HepG2 (cell line): ENCODE results near the gene TRABD. TPM values are rescaled to one million over a fixed set of nuclear protein-coding genes. Genes with fewer than 3 reads are reported as not detected.

ENCODE experiments used
- ATAC-seq: fragments of 200-7000 bp; cut with Tn5 transposase; 3 replicates; pipeline ENCODE4 v1.9.1; 2020; ENCODE audit warnings: mild to moderate bottlenecking, moderate library complexity
- BruUV-seq: library from RNA; stranded (reverse); fragments of 400-500 nt; replicated peaks from 2 replicates; lab custom pipeline; 2021; lab: Mats Ljungman, UMichigan
- CTCF ChIA-PET: fragments of 300-600 bp; formaldehyde crosslinking; extraction: SDS; loops from one replicate; lab custom pipeline; 2021; ENCODE audit warnings: low total read pairs, inconsistent platforms, low intra/inter-chr PET ratio; lab: Yijun Ruan, JAX
- POLR2A ChIA-PET: fragments of 350-600 bp; sonication (Branson Sonifier 250); formaldehyde crosslinking; loops from one replicate; lab custom pipeline; 2020; ENCODE audit warnings: antibody characterized with exemption, inconsistent platforms; lab: Yijun Ruan, JAX
- DNase-seq: peaks from one replicate; pipeline ENCODE4 v3.0.0-alpha.2; 2015; ENCODE audit warnings: low spot score
- FAIRE-seq: peaks from 3 replicates; lab custom pipeline; 2011; peaks lifted over from hg19 to GRCh38; lab: Jason Lieb, UNC
- H2AFZ ChIP-seq: one replicate; pipeline ENCODE4 v1.6.1; 2011; ENCODE audit warnings: low read length, inconsistent platforms
- H3K27ac ChIP-seq: fragments of 300-600 bp; 3 replicates; pipeline ENCODE4 v1.8.0; 2011; ENCODE audit warnings: mixed run types, mild to moderate bottlenecking, mixed read lengths, low read length, inconsistent platforms; ENCODE audit not compliant: insufficient read depth; ENCODE audit errors: extremely low read length
- H3K27me3 ChIP-seq, 2 experiments: fragments of 200-600 bp in 1 of 2; 2 replicates in 1 of 2; 3 replicates in 1 of 2; pipeline versions ENCODE4 v1.6.0 to v1.8.0; 2011; ENCODE audit warnings: low read length in 2 of 2, mild to moderate bottlenecking in 2 of 2, moderate library complexity in 2 of 2, inconsistent platforms in 1 of 2; ENCODE audit not compliant: insufficient read depth in 2 of 2, control insufficient read depth in 1 of 2
- H3K36me3 ChIP-seq, 2 experiments: fragments of 200-600 bp in 1 of 2; replicated peaks in 1 of 2; 2 replicates in 1 of 2; 3 replicates in 1 of 2; pipeline versions ENCODE4 v1.5.1 to v1.8.0; 2011; ENCODE audit warnings: low read length in 2 of 2, inconsistent platforms in 1 of 2; ENCODE audit not compliant: insufficient read depth in 2 of 2, control insufficient read depth in 1 of 2
- H3K4me1 ChIP-seq: 2 replicates; pipeline ENCODE4 v1.5.1; 2012; ENCODE audit warnings: low read length, inconsistent platforms; ENCODE audit not compliant: insufficient read depth
- H3K4me2 ChIP-seq: 2 replicates; pipeline ENCODE4 v1.6.0; 2011; ENCODE audit warnings: low read depth, low read length, inconsistent platforms
- H3K4me3 ChIP-seq, 3 experiments: fragments of 200-600 bp in 1 of 3; sonication (generic), shearing (Covaris generic) in 1 of 3; replicated peaks in 1 of 3; 2 replicates each; pipeline ENCODE4 v1.5.1; 2011 to 2016; ENCODE audit warnings: low read length in 3 of 3, inconsistent platforms in 2 of 3, low read depth in 2 of 3, mild to moderate bottlenecking in 2 of 3, control low read depth in 1 of 3, mixed read lengths in 1 of 3; ENCODE audit not compliant: insufficient read depth in 1 of 3
- H3K79me2 ChIP-seq: one replicate; pipeline ENCODE4 v1.6.1; 2011; ENCODE audit warnings: low read length, inconsistent platforms; ENCODE audit not compliant: insufficient read depth
- H3K9ac ChIP-seq: 2 replicates; pipeline ENCODE4 v1.6.0; 2011; ENCODE audit warnings: mild to moderate bottlenecking, low read depth, low read length, inconsistent platforms; ENCODE audit not compliant: insufficient read depth
- H3K9me3 ChIP-seq: 2 replicates; pipeline ENCODE4 v1.5.1; 2012; ENCODE audit warnings: mild to moderate bottlenecking, low read length
- H4K20me1 ChIP-seq: 2 replicates; pipeline ENCODE4 v1.6.0; 2011; ENCODE audit warnings: inconsistent platforms, mild to moderate bottlenecking, low read length, moderate library complexity; ENCODE audit not compliant: insufficient read depth
- AGO2 ChIP-seq: fragments of 200-400 bp; formaldehyde crosslinking; optimal IDR thresholded peaks from 2 replicates; pipeline ENCODE3; 2017; ENCODE audit warnings: mild to moderate bottlenecking, low read depth, low read length, moderate library complexity
- DZIP1 ChIP-seq: sonication (generic); formaldehyde crosslinking; IDR thresholded peaks from 2 replicates; pipeline ENCODE4 v1.5.0; 2020; ENCODE audit warnings: mild to moderate bottlenecking, missing genetic modification reagents
- POLR2A ChIP-seq, 2 experiments: IDR thresholded peaks; 2 replicates each; pipeline ENCODE4 v1.6.1; 2011; ENCODE audit warnings: low read depth in 2 of 2, low read length in 2 of 2, mild to moderate bottlenecking in 1 of 2, moderate library complexity in 1 of 2; ENCODE audit not compliant: insufficient read depth in 1 of 2
- RBFOX2 ChIP-seq: fragments of 200-400 bp; formaldehyde crosslinking; IDR thresholded peaks from 2 replicates; pipeline ENCODE4 v1.6.1; 2017; ENCODE audit warnings: low read depth, mild to moderate bottlenecking, low read length
- SKIL ChIP-seq: sonication (generic); formaldehyde crosslinking; IDR thresholded peaks from 2 replicates; pipeline ENCODE4 v1.8.0; 2022; ENCODE audit warnings: missing genetic modification reagents, mild to moderate bottlenecking, moderate library complexity, borderline replicate concordance
- WGBS: methylation state at CpG from one replicate; pipeline ENCODE4 v1.1.6; 2017; ENCODE audit warnings: low lambda C conversion rate; 5-methylcytosine and 5-hydroxymethylcytosine counted together
- in situ Hi-C: cut with HindIII; loops from 2 replicates; pipeline ENCODE4 v1.10.0; 2017; ENCODE audit warnings: low pct_unique_long_range_greater_than_20kb; ENCODE audit not compliant: extremely low pct_ligation_motif_present
- intact Hi-C: fragments of 100-400 bp; cut with micrococcal nuclease; formaldehyde crosslinking; loops from one replicate; pipeline ENCODE4 v1.10.0; 2022; ENCODE audit not compliant: unreplicated experiment
- polyA plus RNA-seq, 8 experiments: library from polyadenylated mRNA; depleted of rRNA in 3 of 8; stranded (reverse) in 7 of 8; unstranded in 1 of 8; fragments of >200 nt; fragmentation: Illumina TruSeq in 4 of 8; extraction: Trizol in 4 of 8; gene quantifications; 2 replicates each; pipeline versions ENCODE4 v1.2.1 to v1.2.3, GENCODE V29; 2011 to 2016; ENCODE audit warnings: low read depth in 4 of 8, missing spikeins in 1 of 8, mixed read lengths in 1 of 8; ENCODE audit not compliant: insufficient read depth in 1 of 8
- total RNA-seq, 5 experiments: library from RNA; depleted of rRNA; stranded (reverse); fragments of >200 nt; fragmentation: Illumina TruSeq; extraction: Trizol; gene quantifications; 2 replicates each; pipeline ENCODE4 v1.2.3, GENCODE V29; 2016; ENCODE audit warnings: low read depth in 1 of 5

TRABD gene
- total and polyA plus RNA-seq, 2 of the 13 experiments (the other 11 are each of a cell fraction or from before 2014, with no cell fraction given): 21.5 to 28.9 TPM

GRCh38 chr22:50197856-50198623, 12.3 kb downstream of the TRABD start:
- intact Hi-C loops: no loop called here
- Histone ChIP-seq H4K20me1 (peaks cover 11% of the 10 kb centered on the region), H3K27me3 (no peaks in the 10 kb centered on the region), H3K9ac (no peak overlapping the region), H3K27ac (no peak overlapping the region), H3K79me2 (peaks cover 14% of the 10 kb centered on the region), H2AFZ (no peak overlapping the region), H3K36me3 (peaks cover 18 to 20% of the 10 kb centered on the region in 2 experiments; a peak in 4 of 5 replicates), H3K4me1 (peaks cover 23% of the 10 kb centered on the region), H3K9me3 (no peaks in the 10 kb centered on the region), H3K4me2 (no peak overlapping the region), H3K4me3 (no peak overlapping the region)
- 99% methylated on average over 41 of the region's 61 CpGs for WGBS
- FAIRE-seq: no peak
- ChIA-PET CTCF (no interaction called here), POLR2A (no interaction called here)
- 0 out of 4 replicates have a peak, but pooled peaks of 1 of the 2 experiments have one; percentile 9 for TF ChIP-seq POLR2A (IDR thresholded peaks at IDR 0.05; ENCODE audit: insufficient read depth in 1 of 2, low read depth in 2 of 2, low read length in 2 of 2)
- TF ChIP-seq DZIP1 (CRISPR knock-in tag): no peak
- peak; percentile 29; the same call in 1 of the 2 replicates for TF ChIP-seq RBFOX2
- peak; percentile 5 for TF ChIP-seq AGO2
- no peak for TF ChIP-seq SKIL
- in situ Hi-C loops: no loop called here
- ATAC-seq: no peak
- no TSS peak for BruUV-seq
- no peak for DNase-seq
